MM.1S (cell line): ENCODE data around the gene L3MBTL4.

Experiments used
- CTCF ChIP-seq: fragments of 300-600 bp; sonication (generic); IDR thresholded peaks from 2 replicates; pipeline ENCODE4 v1.5.1; 2016; ENCODE audit warnings: antibody characterized with exemption, low read length, mixed read lengths
- EZH2 ChIP-seq: fragments of 300-600 bp; sonication (generic); optimal IDR thresholded peaks from 2 replicates; pipeline ENCODE3; 2017; ENCODE audit warnings: low read depth, mild to moderate bottlenecking, antibody characterized with exemption, low read length, mixed read lengths

- no peak for TF ChIP-seq CTCF
- no peak for TF ChIP-seq EZH2
Observed at GRCh38 chr18:5979971-5980457, 434.7 kb downstream of the L3MBTL4 start.
